ENCODE measurements around the gene PLCB2.

The PLCB2 gene

GRCh38 chr15:40297356-40297755 lies 10.4 kb downstream of the PLCB2 start:
- no peak for TF ChIP-seq CTCF (IDR thresholded peaks at IDR 0.05; ENCODE audit: insufficient read depth, low read depth, low read length, missing control alignments)
- no peak overlapping the region for H3K4me3 ChIP-seq (ENCODE audit: low read length)
- no peak for DNase-seq (ENCODE audit: low read depth)

GRCh38 chr15:40296561-40297230 lies 11.0 kb downstream of the PLCB2 start:
- DNase-seq (ENCODE audit: low read depth) = no peak
- TF ChIP-seq CTCF (IDR thresholded peaks at IDR 0.05; ENCODE audit: insufficient read depth, low read depth, low read length, missing control alignments) = no peak

GRCh38 chr15:40295877-40296560 lies 11.7 kb downstream of the PLCB2 start:
- no peak overlapping the region for H3K4me3 ChIP-seq (ENCODE audit: low read length)
- DNase-seq (ENCODE audit: low read depth) = no peak
- no peak for TF ChIP-seq CTCF (IDR thresholded peaks at IDR 0.05; ENCODE audit: insufficient read depth, low read depth, low read length, missing control alignments)

More at GRCh38 chr15:40296561-40297230, 11.0 kb downstream of the PLCB2 start:
- no peak overlapping the region for H3K4me3 ChIP-seq (ENCODE audit: low read length)

GRCh38 chr15:40295297-40295696 lies 12.4 kb downstream of the PLCB2 start:
- TF ChIP-seq CTCF (IDR thresholded peaks at IDR 0.05; ENCODE audit: insufficient read depth, low read depth, low read length, missing control alignments) = no peak
- DNase-seq (ENCODE audit: low read depth) = no peak
- H3K4me3 ChIP-seq (ENCODE audit: low read length) = no peak overlapping the region

GRCh38 chr15:40293905-40294895 lies 13.5 kb downstream of the PLCB2 start:
- no peak overlapping the region for H3K4me3 ChIP-seq (ENCODE audit: low read length)
- no peak for DNase-seq (ENCODE audit: low read depth)
- no peak for TF ChIP-seq CTCF (IDR thresholded peaks at IDR 0.05; ENCODE audit: insufficient read depth, low read depth, low read length, missing control alignments)

GRCh38 chr15:40293006-40293405 lies 14.7 kb downstream of the PLCB2 start:
- no peak for TF ChIP-seq CTCF (IDR thresholded peaks at IDR 0.05; ENCODE audit: insufficient read depth, low read depth, low read length, missing control alignments)
- no peak overlapping the region for H3K4me3 ChIP-seq (ENCODE audit: low read length)
- DNase-seq (ENCODE audit: low read depth) = no peak
